HG02981 (cell line): Measurements from ENCODE around the gene NUBP1.
"Not testable (repeated sequence)": the region's sequence is repeated elsewhere in the genome, so short reads cannot be mapped to it uniquely, and the experiment has no call there.

Source experiments
- ATAC-seq: cut with Tn5 transposase; IDR thresholded peaks from one replicate; pipeline ENCODE4 v1.9.1; 2021; ENCODE audit warnings: mild to moderate bottlenecking, moderate library complexity; ENCODE audit not compliant: unreplicated experiment

The NUBP1 gene

DNA sequence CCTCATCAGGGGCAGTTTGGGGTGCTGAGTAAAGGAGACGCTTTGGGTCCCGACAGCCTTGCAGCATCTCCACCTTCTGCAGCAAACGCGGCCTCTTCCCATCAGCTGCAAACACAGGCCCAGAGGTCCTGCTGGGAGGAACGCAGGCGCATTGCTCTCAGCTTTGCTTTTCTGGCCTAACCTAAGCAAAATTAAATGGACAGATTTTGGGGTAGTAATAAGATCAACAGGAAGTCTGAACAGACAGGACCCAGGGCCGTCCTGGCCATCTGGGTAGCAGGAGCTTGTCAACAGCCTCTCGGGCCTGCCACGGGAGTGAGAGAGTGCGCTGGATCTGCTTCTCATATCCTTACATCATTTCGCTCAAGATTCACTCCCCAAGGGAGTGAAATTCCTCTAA, 7.2 kb downstream of the NUBP1 start:
- no peak for ATAC-seq

DNA sequence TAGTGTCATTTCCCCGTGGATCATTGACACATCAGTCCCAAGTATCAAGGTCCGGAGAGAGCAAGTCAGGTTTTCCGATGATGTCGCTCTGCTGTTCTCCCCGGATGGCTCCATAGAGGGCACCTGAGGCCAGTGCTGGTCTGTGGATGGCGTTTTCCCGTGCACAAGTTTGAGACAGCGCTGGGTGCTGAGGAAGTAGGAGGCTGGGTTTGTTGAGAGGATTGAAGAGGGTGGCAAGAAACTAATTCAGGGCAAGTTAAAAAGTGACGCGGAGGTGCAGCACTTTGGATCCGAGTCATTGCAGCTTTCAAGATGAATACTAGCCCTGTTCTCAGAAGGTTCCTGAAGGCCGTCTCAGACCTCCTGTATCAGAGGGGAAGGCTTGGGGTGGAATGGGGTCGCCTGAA, 7.7 kb downstream of the NUBP1 start:
- no peak for ATAC-seq

- ATAC-seq: peak; percentile 57
These were observed 9.3 kb downstream of the NUBP1 start for GRCh38 chr16:10752843-10753523.

DNA sequence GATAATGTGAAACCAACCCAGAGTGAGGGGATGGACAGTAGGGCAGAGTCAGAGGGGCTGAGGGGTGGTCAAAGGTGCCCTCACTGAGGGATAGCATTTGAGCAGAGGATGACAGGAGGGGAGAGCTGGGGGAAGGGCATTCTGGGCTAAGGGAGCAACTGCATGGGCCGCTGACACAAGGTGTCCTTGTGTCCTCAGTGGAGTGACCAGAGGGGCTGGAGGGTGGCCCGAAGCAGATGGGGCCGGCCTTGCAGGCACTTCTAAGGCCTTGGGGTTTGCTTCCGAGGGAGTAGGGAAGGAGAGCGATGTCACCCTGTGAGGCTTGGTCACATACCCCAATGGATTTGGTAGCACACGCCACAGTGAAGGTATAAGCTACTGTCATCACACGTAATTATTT, 10.0 kb downstream of the NUBP1 start:
- no peak for ATAC-seq

DNA sequence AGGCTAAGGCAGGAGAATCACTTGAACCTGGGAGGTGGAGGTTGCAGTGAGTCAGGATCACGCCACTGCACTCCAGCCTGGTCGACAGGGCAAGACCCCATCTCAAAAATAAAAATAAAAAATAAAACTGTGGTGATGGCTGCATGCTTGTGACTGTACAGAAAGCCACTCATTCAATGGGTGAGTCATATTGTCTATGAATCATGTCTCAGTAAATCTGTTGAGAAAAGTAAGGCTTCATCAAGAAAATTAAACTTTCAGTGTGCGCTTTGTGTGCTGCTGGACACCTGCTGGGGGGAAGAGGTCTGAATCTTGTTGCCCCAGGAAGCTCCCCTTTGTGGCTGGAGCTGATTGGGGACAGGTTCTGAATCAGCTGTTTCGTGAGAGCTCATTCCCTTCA, 11.3 kb downstream of the NUBP1 start:
- ATAC-seq: no peak

DNA sequence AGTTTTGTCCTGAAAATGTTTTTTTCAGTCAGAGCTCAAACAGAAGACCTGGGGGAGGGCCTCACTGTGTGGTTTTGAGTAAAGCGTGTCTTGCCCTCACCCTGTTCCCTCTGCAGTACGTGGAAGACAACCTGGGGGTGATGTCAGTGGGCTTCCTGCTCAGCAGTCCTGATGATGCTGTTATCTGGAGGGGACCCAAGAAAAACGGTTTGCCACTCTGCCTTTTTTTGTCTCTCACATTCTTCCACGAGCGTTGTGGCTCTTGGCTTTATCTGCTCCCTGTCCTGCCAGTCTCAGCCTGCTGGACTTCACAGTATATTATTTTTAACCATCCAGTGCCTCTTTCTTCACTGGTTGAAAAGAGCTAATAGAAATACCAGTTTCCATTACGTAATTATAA, 12.9 kb downstream of the NUBP1 start:
- ATAC-seq: no peak

GRCh38 chr16:10760858-10761257, 17.2 kb downstream of the NUBP1 start:
- ATAC-seq: no peak

- no peak for ATAC-seq
These were observed 17.7 kb downstream of the NUBP1 start for GRCh38 chr16:10761373-10761772.

- no peak for ATAC-seq
These were observed 18.8 kb downstream of the NUBP1 start for GRCh38 chr16:10762336-10763016.

- ATAC-seq: no peak
These were observed 19.8 kb downstream of the NUBP1 start for GRCh38 chr16:10763456-10763855.

DNA sequence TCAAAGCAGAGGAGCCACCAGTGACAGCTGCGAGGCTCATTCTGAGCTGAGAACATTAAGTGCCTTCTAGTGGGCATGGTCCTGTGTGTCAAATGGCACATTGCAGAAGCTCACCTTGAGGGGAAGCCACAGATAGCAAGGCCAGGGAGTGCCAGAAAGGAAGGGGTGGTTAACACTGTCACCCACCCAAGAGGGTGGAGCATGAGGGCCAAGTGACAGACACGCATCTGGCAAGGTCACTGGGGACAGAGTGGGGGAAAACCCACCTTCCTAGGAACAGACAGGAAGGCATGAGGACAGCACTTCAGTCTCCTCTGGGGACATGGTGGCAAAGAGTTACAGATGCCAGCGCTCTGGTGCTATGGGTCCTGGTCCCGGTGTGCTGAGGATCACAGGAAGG, 22.1 kb downstream of the NUBP1 start:
- ATAC-seq: no peak

- no peak for ATAC-seq
These were observed 23.5 kb downstream of the NUBP1 start for GRCh38 chr16:10767127-10767526.

GRCh38 chr16:10769381-10769780, 25.7 kb downstream of the NUBP1 start:
- no peak for ATAC-seq

GRCh38 chr16:10770907-10771306, 27.3 kb downstream of the NUBP1 start:
- ATAC-seq: no peak

DNA sequence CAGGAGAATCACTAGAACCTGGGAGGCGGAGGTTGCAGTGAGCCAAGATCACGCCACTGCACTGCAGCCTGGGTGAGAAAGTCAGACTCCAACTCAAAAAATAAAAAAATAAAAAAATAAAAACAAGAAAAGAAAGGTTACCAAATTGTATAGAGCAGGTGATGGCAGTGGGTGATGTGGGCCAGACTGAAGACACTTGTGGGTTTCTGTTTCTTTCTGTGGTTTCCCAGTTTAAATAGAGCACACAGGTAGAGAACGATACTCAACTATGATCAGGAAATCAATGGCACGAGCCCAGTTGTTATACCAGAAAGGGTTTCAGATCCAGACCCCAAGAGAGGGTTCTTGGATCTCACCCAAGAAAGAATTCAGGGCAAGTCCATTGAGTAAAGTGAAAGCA, 32.6 kb downstream of the NUBP1 start:
- ATAC-seq: peak; percentile 74

- ATAC-seq: not testable (repeated sequence)
These were observed 33.3 kb downstream of the NUBP1 start for GRCh38 chr16:10776923-10777322.

- ATAC-seq: no peak
These were observed 33.7 kb downstream of the NUBP1 start for GRCh38 chr16:10777356-10777755.

DNA sequence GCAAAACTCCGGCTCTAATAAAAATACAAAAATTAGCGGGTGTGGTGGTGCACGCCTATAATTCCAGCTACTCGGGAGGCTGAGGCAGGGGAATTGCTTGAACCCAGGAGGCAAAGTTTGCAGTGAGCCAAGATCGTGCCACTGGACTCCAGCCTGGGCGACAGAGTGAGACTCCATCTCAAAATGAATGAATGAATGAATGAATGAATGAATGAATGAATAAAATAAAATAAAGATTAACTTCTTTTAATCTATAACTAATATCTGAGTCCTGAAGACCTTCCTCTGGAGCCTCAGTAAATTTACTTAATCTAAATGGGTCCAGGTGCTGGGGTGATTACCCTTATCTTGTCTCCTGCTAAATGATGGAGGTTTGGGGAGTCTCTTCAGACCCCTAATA, 36.3 kb downstream of the NUBP1 start:
- ATAC-seq: not testable (repeated sequence)

DNA sequence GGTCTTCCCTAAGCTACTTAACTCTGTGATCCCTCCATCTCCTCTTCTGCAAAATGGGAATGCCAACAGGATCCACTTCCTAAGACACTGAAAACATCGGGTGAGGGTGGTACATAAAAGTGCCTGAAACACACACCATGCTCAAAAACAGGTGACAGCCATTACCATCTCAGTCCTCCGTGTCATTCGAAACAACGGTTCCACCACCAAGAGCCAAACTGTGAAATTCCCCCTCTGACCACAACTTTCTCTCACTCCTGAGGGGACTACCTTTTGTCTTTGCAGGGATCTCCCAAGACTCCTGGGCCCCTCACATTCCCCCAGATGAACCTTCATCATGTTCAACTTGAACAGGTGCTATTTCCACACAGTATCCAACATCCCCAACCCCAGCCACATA, 37.0 kb downstream of the NUBP1 start:
- no peak for ATAC-seq

DNA sequence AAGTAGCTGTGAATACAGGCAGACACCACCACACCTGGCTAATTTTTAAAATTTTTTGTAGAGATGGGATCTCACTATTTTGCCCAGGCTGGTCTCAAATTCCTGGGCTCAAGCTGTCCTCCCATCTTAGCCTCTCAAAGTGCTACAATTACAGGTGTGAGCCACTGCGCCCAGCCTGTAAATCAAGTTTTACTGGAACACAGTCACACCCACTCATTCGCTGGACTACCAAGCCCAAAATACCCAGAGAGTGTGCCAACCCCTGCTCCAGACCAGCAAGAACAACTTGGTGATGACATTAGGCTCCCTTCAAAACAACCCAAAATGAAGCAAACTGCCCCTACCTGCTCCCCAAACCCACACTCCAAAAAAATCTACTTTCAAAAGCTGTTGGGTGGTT, 39.0 kb downstream of the NUBP1 start:
- ATAC-seq: no peak

DNA sequence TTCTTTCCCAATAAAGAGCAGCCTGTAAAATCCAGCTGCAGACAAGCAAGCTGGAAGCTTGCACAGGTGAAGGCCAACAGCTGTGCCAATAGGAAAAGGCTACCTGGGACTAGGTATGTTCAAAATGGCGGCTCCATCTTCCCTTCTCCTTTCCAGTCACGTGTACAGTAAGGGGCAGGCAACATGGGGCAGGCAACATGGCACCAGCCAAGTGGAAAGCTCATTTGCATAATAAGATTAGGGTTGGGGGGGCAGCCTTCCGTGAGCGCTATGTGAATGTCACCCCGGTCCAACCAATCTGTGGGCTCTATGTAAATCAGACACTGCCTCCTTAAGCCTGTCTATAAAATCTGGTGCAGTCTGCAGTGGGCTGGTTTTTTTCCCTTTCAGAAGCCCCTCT, 43.7 kb downstream of the NUBP1 start:
- ATAC-seq: no peak

- ATAC-seq: not testable (repeated sequence)
These were observed 45.0 kb downstream of the NUBP1 start for GRCh38 chr16:10788630-10789029.

GRCh38 chr16:10791048-10791447, 47.4 kb downstream of the NUBP1 start:
- no peak for ATAC-seq
